GM19395 (cell line): Measurements from ENCODE around the gene PTS.
A peak's percentile ranks its signal among the peaks of the same experiment; 100 is the strongest.

Source experiments
- ATAC-seq: cut with Tn5 transposase; IDR thresholded peaks from one replicate; pipeline ENCODE4 v1.9.1; 2021; ENCODE audit warnings: mild to moderate bottlenecking, moderate library complexity; ENCODE audit not compliant: unreplicated experiment

PTS gene

DNA sequence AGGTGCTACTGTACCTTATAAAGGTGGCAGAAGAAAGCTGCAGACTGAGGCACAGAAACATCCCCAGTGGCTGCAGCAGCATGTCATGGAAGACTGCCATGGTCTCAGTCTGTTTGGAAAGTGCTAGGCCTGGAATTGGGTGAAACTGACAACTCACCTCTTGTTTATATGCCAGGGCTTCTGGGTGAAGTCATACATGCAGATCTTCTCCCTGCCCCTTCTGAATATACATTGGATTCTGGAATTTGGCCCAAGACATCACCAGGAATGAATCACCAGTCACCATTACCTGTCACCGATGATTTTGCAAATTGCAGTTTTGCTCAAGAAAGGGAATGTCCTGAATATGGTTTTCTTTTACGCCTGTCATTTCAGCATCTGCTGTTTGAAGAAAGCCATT lies 34.3 kb downstream of the PTS start, which contains the start of gene PLET1:
Gene PLET1 (minus strand): TSS at position 371 of the 400 bp plus-strand sequence. CDS start 271 bp downstream, at position 100.
- no peak for ATAC-seq

DNA sequence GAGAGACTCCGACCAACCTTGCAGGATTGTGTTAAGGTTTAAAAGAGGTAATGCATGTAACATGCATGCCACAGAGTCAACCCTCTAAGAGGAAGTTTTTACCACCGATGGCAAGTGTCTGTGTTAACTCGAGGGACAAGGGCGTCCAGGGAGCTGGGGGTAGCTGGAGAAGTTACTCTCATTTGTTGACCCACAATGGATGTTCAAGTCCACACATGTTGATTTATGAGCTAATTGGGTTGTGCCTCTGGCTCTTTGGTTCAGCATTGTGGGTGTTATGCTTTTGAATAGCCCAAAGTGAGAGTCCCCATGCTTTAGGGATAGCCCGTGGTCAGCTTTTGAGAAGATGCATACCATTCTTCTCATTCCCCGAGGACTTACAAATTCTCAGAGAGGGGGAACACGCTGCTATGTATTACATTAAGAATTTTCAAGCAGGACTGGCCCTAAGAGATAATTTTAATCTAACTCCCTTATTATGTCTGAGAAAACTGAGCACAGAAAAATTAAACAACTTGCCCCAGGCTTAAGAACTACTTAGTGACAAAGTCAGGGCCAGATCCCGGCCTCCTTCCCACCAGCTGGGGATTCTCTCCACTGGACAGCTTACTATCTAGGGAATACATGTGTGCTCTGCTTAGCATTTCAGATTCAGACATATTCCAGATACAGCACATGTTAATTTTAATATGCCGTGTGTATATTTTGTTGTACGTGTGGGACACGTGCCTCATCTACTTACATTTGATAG lies 39.6 kb downstream of the PTS start:
- no peak for ATAC-seq

DNA sequence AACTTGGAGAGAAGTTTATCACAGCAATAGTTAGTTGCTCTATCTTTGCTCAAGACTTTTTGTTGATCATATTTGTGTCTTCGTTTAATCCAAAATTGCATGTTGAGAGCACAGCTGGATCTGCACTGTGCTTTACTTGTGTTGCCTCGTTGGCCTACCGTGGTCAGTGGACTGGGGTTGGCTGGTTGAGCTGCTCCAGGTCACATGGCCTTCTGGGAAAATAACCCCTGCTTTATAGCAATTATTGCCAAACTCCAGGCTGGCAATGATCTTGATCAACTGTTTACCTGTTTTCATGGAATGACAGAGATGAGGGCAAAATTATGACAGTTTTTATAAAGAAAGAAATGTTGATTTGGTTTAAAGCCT lies 40.2 kb downstream of the PTS start:
- ATAC-seq, result no peak

DNA sequence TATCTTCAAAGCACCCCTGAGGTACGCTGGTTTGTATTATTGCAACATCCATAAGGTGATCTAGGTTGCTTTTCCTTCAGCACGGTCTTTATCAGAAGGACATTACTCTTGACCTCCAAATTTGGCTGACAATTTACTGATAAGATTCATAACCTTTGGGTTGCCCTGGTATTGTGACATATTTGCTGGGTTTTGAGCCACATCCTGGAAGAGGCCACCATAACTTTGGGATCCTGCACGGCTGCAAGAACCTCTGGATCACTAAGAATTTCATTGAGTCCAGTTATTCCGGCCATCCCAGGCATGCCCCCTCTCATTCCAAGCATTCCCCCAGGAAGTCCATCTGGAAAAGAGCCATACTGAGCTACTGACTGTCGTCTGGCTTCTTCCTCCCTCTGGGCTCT lies 41.0 kb downstream of the PTS start:
- ATAC-seq, result no peak

DNA sequence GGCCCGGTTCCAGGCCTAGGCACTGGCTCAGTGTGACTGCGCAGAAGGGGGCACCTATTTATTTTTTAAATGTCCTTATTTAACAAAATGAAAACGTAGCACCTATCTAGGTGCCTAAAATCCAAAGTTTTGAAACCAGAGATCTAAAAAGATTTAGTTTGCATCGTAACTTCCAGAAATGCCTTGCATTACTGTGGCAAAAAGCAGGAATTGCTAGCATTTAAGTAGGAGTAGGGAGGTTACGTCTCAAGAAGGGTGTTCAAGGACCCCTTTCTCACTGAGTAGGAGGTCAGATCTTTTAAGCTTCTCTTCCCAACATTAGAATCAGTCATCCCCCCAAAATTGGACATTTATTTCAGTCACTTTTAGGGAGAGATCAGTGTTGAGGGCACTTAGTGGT lies 42.2 kb downstream of the PTS start:
- ATAC-seq, result no peak

DNA sequence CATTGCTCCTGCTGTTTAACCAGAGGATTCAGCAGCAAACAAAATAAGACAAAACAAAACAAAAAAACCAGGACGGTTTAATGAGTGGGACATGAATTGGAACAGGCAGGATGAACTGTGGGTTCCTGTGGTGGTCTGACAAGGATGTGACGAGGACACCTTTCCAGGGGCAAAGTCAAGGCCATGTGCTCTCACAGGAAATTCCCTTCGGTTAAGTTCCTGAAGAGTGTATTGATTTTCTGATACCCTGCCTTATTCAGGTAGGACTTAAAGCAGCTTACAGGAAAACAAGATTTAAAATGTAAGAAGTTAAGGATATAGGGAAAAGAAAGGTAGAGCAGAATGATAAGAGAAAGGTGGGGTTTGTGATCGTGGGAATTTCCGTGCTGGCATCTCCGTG lies 42.9 kb downstream of the PTS start:
- ATAC-seq, result no peak

DNA sequence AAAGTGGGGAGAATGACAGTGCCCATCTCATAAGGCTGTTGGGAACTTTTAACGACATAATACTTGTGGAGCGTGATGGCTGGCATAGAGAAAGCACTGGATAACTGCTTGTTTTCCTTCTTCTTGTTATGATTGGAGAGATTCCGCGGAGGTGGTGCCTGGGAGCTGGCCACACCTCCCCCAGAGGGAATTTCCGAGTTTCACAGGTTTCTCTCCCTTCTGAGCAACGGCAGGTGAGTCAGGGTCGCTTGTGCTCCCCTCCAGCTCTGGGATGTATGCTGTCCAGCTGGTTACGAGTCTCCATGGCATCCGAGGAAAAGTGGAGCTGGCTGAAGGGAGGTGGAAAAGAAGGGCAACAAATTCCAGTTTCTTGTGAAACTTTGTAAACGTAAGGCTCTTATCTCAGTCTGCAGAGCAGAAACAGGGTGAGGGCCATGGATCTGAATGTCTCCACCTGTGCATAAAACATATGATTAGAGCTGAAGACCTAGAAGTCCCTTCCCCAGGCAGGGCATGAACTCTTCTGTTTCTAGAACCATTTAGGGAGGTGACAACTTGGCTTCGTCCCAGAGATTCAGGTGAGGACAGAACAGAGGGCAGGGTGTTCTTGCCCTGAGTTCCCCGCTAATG lies 44.4 kb downstream of the PTS start:
- no peak for ATAC-seq

DNA sequence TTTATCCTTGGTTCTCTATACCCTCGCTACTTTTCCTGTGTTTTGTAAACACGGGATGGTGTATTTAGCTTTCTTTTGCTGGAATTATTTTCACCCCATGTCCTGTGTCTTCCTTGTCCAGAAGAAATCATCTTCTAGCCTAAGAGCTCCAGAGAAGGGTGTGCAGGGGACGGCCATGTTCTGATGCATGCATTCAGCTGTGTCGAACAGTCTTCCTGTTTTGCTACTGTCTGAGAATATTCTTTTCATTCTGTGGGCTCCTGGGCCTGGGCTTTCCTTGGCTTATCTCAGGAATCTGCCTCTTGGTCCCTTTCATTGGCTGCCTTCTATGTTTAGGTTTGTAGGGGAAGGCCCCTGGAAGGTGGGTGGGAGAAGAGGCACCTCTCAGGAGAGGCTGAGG lies 45.0 kb downstream of the PTS start:
- ATAC-seq, result no peak

DNA sequence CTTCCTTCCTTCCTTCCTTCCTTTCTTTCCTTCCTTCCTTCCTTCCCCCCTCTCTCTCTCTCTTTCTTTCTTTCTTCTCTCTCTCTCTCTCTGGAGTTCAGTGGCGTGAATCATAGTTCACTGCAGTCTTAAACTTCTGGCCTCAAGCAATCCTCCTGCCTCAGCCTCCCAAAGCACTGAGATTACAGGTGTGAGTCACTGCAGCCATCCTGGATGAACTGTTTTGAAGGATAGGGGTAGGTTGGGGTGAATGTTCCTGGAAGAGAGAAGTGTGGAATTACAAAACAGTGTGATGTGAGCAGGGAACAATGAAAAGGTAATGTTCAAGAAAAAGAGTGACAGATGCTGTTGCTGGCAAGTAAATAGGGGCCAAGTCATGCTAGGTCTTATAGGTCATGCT lies 46.8 kb downstream of the PTS start:
- ATAC-seq, result no peak

DNA sequence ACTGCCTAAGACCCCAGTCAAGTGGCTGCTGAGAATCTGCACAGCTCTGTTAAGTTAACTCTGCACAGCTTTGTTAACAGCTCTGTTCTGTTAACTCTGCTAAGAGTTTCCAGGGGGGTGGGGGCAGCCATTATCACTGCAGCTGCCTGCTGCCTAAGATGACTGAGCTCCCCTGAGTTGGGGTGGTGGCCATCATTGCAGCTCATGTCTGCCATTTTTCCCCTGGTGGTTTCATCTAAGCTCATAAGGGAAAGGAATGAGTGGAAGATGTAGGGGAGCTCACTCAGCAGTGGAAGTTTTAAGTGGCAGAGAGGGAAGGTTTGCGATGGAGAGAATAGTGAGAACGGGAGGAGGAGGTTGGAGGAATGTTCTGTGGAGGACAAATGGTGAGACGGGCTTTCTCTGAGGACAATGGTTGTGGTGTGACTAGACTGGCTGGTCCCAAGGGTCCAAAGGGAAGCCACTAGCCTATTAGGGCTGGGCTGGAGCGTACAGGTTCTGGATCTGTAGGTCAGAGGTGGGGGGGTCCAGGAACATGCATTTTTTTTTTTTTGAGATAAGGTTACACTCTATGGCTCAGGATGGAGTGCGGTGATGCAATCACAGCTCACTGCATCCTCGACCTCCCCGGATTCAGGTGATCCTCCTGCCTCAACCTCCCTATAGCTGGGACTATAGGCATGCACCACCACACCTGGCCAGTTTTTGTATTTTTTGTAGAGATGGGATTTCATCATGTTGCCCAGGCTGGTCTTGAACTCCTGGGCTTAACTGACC lies 48.0 kb downstream of the PTS start:
- ATAC-seq, result no peak

DNA sequence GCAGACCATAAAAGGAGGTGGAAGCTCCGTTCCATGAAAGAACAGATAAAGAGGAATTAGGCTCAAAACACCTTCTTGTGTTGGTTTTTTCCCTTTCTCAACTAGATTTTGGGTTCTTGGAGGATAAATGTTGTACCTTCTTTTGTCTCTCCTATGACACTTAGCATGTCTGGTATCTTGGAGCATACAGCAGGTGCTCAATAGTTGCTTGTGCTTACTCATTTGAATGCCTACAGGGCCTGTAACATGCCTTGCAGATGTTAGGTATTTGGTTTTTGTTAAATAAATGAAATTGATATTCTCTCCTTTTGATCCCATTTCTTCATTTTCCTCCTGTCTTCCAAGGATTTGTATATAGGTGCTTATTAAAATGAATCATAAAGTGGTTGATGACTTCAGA lies 50.8 kb downstream of the PTS start:
- no peak for ATAC-seq

DNA sequence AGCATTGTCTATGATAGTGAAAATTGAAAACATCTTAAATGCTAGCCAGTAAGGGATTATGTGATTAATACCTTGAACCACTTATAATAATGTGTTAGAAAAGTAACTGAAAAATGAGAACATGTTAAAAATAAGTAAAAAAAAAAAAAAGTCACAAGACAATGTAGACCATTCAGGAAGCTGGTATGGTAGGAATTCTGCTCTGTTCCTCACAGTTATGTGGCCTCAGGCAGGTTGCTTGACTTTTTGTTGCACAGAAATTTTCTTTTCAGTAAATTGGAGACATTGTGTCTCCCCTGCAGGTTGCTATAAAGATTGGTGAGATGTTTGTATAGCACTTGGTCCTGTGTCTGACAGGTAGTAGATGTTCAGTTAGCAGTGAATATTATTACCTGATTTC lies 51.7 kb downstream of the PTS start:
- ATAC-seq, result no peak

DNA sequence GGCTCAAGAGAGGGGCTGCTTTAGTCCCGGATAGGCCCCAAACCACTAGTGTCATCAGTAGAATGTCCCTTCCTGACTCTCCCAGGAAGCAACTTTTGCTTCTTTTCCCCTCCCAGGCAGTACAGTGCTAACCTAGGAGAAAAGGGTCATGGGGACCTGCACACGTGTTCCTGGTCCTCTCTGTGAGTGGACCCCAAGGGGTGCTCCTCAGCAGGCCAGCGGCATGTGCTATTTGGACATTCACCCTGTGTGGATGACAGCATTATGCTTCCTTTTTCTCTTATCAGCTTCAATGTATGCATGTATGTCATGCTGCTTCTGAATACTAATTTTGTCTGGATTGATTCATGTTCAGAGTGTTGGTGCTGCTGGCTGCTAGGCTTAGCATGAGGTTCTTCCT lies 52.6 kb downstream of the PTS start:
- no peak for ATAC-seq

DNA sequence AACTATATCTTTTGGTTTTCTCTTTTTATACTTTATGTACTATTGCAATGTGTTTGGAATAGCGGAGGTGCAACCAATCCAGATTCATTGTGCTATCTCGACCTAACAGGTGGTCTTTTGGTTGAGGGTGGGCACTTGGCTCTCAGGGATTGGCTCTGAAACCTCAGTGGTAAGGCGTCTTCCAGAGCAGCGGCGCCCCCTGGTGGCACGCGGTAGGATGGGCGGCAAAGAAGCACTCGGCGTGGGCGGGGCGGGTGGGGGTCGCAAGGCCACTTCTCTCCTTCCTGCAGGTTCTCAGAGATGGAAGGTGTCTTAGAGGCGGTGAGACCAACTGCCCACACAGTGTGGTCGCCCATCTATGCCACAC lies 53.7 kb downstream of the PTS start:
- peak; percentile 62 for ATAC-seq

DNA sequence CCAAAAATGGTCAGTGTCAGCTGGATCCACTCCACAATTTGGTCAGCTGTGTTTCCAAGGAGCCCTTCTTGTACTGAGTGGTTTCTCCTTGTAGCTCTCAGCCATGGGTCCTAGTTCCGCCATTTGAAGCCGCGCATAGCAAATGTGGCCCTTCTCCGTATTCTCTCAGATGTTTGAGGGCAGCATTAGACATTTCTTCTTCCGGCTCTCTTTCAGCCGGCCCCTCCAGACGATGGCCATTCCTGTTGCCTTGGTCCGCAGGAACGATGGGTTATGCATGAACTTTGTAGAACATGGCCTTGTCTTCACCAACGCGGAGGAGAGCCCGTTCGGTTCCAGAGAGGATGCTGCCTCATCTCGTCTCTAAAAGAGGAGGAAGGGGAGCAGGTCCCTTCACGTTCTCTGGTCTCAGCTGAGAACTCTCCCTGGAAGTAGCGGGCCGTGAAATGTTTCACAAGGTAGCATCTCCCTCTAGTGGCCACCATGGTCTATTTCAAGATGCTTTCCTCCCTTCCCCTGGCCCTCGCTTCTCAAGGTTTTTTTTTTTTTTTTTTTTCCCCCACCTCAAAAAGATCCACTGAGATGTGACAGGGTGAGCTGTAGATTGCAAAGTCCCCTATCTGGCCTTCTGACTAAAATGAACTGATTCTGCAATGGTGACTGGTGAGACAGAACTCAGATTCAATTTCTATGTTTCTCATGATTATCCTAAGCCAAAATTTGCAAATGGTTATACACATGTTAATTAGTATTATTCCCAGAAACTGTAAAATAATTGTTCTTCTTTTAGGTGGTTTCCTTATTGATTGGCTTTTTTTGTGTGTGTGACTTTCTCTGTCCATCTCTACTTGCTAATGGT lies 54.3 kb downstream of the PTS start:
- peak; percentile 89 for ATAC-seq

DNA sequence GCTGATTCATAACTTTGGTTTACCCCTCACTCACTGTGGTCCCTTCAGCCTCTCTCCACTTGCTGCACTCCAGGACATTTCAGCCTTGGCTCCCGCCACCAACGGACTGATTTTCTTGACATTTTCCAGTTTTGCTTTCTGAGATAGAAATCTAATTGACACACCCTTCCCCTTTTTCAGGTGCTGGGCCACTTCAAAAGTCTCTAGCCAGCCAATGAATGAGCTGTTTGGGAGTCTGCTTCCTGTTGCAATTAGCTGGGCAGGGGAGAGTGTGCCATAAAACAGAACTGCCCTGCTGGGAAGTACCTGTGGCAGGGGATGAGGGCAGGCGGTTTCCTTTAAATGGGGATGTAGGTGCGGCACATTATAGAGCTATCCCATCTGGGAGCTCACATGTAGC lies 55.5 kb downstream of the PTS start:
- no peak for ATAC-seq
